HepG2 (cell line): Measurements from ENCODE around the gene MON1A. TPM values are rescaled to one million over a fixed set of nuclear protein-coding genes. Genes with fewer than 3 reads are reported as not detected.

Source experiments
- AHR ChIP-seq: IDR thresholded peaks from 2 replicates; pipeline ENCODE4 v1.6.1; 2018; ENCODE audit warnings: missing genetic modification reagents, missing compliant biosample characterization
- ARID2 ChIP-seq: sonication (generic); formaldehyde crosslinking; IDR thresholded peaks from 2 replicates; pipeline ENCODE4 v1.8.1; 2022; ENCODE audit warnings: mild to moderate bottlenecking, missing genetic modification reagents, borderline replicate concordance
- BORCS8-MEF2B ChIP-seq: sonication (generic); formaldehyde crosslinking; IDR thresholded peaks from 2 replicates; pipeline ENCODE4 v1.8.0; 2022; ENCODE audit warnings: mild to moderate bottlenecking, missing genetic modification reagents
- FOSL2 ChIP-seq: sonication (generic); formaldehyde crosslinking; IDR thresholded peaks from 2 replicates; pipeline ENCODE4 v1.4.0; 2020; ENCODE audit warnings: missing genetic modification reagents
- HNF4G ChIP-seq, 2 experiments: sonication (generic) in 1 of 2; formaldehyde crosslinking in 1 of 2; IDR thresholded peaks; 2 replicates each; pipeline versions ENCODE4 v1.4.0 to v1.6.1; 2011 to 2020; ENCODE audit warnings: borderline replicate concordance in 2 of 2, low read depth in 2 of 2, mild to moderate bottlenecking in 2 of 2, low read length in 1 of 2, missing genetic modification reagents in 1 of 2, moderate library complexity in 1 of 2
- HNRNPK ChIP-seq: fragments of 200-400 bp; formaldehyde crosslinking; IDR thresholded peaks from 2 replicates; pipeline ENCODE4 v1.6.1; 2018; ENCODE audit warnings: low read length, low read depth, moderate library complexity, mild to moderate bottlenecking; ENCODE audit not compliant: poor library complexity, severe bottlenecking
- MTA1 ChIP-seq: sonication (generic); formaldehyde crosslinking; IDR thresholded peaks from 2 replicates; pipeline ENCODE4 v1.4.0; 2020; ENCODE audit warnings: missing genetic modification reagents, mild to moderate bottlenecking, borderline replicate concordance
- PAF1 ChIP-seq: IDR thresholded peaks from 2 replicates; pipeline ENCODE4 v1.6.1; 2016; ENCODE audit warnings: missing genetic modification reagents, missing compliant biosample characterization
- PAXIP1 ChIP-seq: sonication (generic); formaldehyde crosslinking; conservative IDR thresholded peaks from 2 replicates; pipeline ENCODE4 v1.4.0; 2020; ENCODE audit warnings: mild to moderate bottlenecking, missing genetic modification reagents, moderate library complexity
- RBM22 ChIP-seq: fragments of 200-400 bp; formaldehyde crosslinking; optimal IDR thresholded peaks from 2 replicates; pipeline ENCODE3; 2017; ENCODE audit warnings: mild to moderate bottlenecking, low read length, moderate library complexity
- REL ChIP-seq: sonication (generic); formaldehyde crosslinking; conservative IDR thresholded peaks from 2 replicates; pipeline ENCODE4 v1.8.0; 2022; ENCODE audit warnings: mild to moderate bottlenecking, missing genetic modification reagents, moderate library complexity
- THAP7 ChIP-seq: sonication (generic); formaldehyde crosslinking; IDR thresholded peaks from 2 replicates; pipeline ENCODE4 v1.8.1; 2023; ENCODE audit warnings: mild to moderate bottlenecking, missing genetic modification reagents
- ZBTB20 ChIP-seq: sonication (generic); formaldehyde crosslinking; IDR thresholded peaks from 2 replicates; pipeline ENCODE4 v1.8.1; 2023; ENCODE audit warnings: missing genetic modification reagents, low read depth, mild to moderate bottlenecking, borderline replicate concordance
- ZBTB42 ChIP-seq: sonication (generic); formaldehyde crosslinking; IDR thresholded peaks from 2 replicates; pipeline ENCODE4 v1.5.0; 2020; ENCODE audit warnings: mild to moderate bottlenecking, missing genetic modification reagents
- ZNF160 ChIP-seq: sonication (generic); formaldehyde crosslinking; IDR thresholded peaks from 2 replicates; pipeline ENCODE4 v1.8.0; 2022; ENCODE audit warnings: mild to moderate bottlenecking, inconsistent platforms, missing genetic modification reagents
- ZNF253 ChIP-seq: sonication (generic); formaldehyde crosslinking; IDR thresholded peaks from 2 replicates; pipeline ENCODE4 v1.8.0; 2022; ENCODE audit warnings: mild to moderate bottlenecking, missing genetic modification reagents, borderline replicate concordance
- ZNF264 ChIP-seq: sonication (generic); formaldehyde crosslinking; IDR thresholded peaks from 2 replicates; pipeline ENCODE4 v1.4.0; 2020; ENCODE audit warnings: missing genetic modification reagents
- ZNF501 ChIP-seq: sonication (generic); formaldehyde crosslinking; IDR thresholded peaks from 2 replicates; pipeline ENCODE4 v1.5.1; 2020; ENCODE audit warnings: mild to moderate bottlenecking, moderate library complexity, missing genetic modification reagents
- ZNF547 ChIP-seq: sonication (generic); formaldehyde crosslinking; IDR thresholded peaks from 2 replicates; pipeline ENCODE4 v1.5.1; 2020; ENCODE audit warnings: mild to moderate bottlenecking, missing genetic modification reagents
- ZNF569 ChIP-seq: sonication (generic); formaldehyde crosslinking; IDR thresholded peaks from 2 replicates; pipeline ENCODE4 v1.5.0; 2020; ENCODE audit warnings: mild to moderate bottlenecking, missing genetic modification reagents, moderate library complexity, borderline replicate concordance
- ZNF616 ChIP-seq: sonication (generic); formaldehyde crosslinking; IDR thresholded peaks from 2 replicates; pipeline ENCODE4 v1.5.0; 2020; ENCODE audit warnings: low read depth, mild to moderate bottlenecking, missing genetic modification reagents
- polyA plus RNA-seq, 8 experiments: library from polyadenylated mRNA; depleted of rRNA in 3 of 8; stranded (reverse) in 7 of 8; unstranded in 1 of 8; fragments of >200 nt; fragmentation: Illumina TruSeq in 4 of 8; extraction: Trizol in 4 of 8; gene quantifications; 2 replicates each; pipeline versions ENCODE4 v1.2.1 to v1.2.3, GENCODE V29; 2011 to 2016; ENCODE audit warnings: low read depth in 4 of 8, missing spikeins in 1 of 8, mixed read lengths in 1 of 8; ENCODE audit not compliant: insufficient read depth in 1 of 8
- total RNA-seq, 5 experiments: library from RNA; depleted of rRNA; stranded (reverse); fragments of >200 nt; fragmentation: Illumina TruSeq; extraction: Trizol; gene quantifications; 2 replicates each; pipeline ENCODE4 v1.2.3, GENCODE V29; 2016; ENCODE audit warnings: low read depth in 1 of 5
- TF ChIP-seq, protein P1 (sequence below): sonication (generic); formaldehyde crosslinking; IDR thresholded peaks from 2 replicates; pipeline ENCODE4 v1.4.0; 2020; ENCODE audit warnings: missing genetic modification reagents, borderline replicate concordance

Gene MON1A
- total and polyA plus RNA-seq, 2 of the 13 experiments (the other 11 are each of a cell fraction or from before 2014, with no cell fraction given): 4.6 to 9.0 TPM

GRCh38 chr3:49873623-49874022 is 56.0 kb downstream of the MON1A start (continued):
- TF ChIP-seq MTA1 (peak; percentile 51; the same call in 1 of the 2 replicates), AHR (CRISPR knock-in tag) (no peak), HNRNPK (no peak), BORCS8-MEF2B (CRISPR knock-in tag) (peak; percentile 57; the same call in 1 of the 2 replicates), ZNF569 (CRISPR knock-in tag) (no peak), ZBTB42 (CRISPR knock-in tag) (no peak), ZNF547 (CRISPR knock-in tag) (no peak), RBM22 (no peak), ZNF501 (CRISPR knock-in tag) (no peak), PAXIP1 (CRISPR knock-in tag) (peak; percentile 82), THAP7 (CRISPR knock-in tag) (no peak), ZNF616 (CRISPR knock-in tag) (0 out of 2 replicates have a peak, but pooled peaks have one; percentile 45), HNF4G (IDR thresholded peaks at IDR 0.05; ENCODE audit: borderline replicate concordance, low read depth, low read length) (peak; percentile 75; the same call in 1 of the 2 replicates), HNF4G (CRISPR knock-in tag; IDR thresholded peaks at IDR 0.05; ENCODE audit: borderline replicate concordance, low read depth) (peak; percentile 91), PAF1 (CRISPR knock-in tag) (no peak), REL (no peak), ARID2 (CRISPR knock-in tag) (no peak), ZNF160 (CRISPR knock-in tag) (no peak), ZNF264 (CRISPR knock-in tag) (0 out of 2 replicates have a peak, but pooled peaks have one; percentile 48), FOSL2 (no peak), ZBTB20 (0 out of 2 replicates have a peak, but pooled peaks have one; percentile 60), ZNF253 (no peak)
- TF ChIP-seq, protein P1, sequence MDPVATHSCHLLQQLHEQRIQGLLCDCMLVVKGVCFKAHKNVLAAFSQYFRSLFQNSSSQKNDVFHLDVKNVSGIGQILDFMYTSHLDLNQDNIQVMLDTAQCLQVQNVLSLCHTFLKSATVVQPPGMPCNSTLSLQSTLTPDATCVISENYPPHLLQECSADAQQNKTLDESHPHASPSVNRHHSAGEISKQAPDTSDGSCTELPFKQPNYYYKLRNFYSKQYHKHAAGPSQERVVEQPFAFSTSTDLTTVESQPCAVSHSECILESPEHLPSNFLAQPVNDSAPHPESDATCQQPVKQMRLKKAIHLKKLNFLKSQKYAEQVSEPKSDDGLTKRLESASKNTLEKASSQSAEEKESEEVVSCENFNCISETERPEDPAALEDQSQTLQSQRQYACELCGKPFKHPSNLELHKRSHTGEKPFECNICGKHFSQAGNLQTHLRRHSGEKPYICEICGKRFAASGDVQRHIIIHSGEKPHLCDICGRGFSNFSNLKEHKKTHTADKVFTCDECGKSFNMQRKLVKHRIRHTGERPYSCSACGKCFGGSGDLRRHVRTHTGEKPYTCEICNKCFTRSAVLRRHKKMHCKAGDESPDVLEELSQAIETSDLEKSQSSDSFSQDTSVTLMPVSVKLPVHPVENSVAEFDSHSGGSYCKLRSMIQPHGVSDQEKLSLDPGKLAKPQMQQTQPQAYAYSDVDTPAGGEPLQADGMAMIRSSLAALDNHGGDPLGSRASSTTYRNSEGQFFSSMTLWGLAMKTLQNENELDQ (CRISPR knock-in tag): no peak
